Keratinocyte (primary cell): ENCODE results near the gene LRBA. TPM values are rescaled to one million over a fixed set of nuclear protein-coding genes. Genes with fewer than 3 reads are reported as not detected.

Experiments used
- DNase-seq: peaks from one replicate; pipeline ENCODE4 v3.0.0-alpha.2; 2011; ENCODE audit warnings: low read depth, missing footprints, low spot score
- FAIRE-seq: peaks from 2 replicates; lab custom pipeline; 2011; peaks lifted over from hg19 to GRCh38; lab: Jason Lieb, UNC
- H2AFZ ChIP-seq: 2 replicates; pipeline ENCODE4 v1.6.0; 2012; ENCODE audit warnings: low read length, control low read depth, inconsistent platforms; ENCODE audit not compliant: control insufficient read depth
- H3K27ac ChIP-seq: 2 replicates; pipeline ENCODE4 v1.5.1; 2011; ENCODE audit warnings: low read length; ENCODE audit not compliant: control insufficient read depth, insufficient read depth
- H3K27me3 ChIP-seq: 3 replicates; pipeline ENCODE4 v1.6.0; 2011; ENCODE audit warnings: low read length; ENCODE audit not compliant: control insufficient read depth, insufficient read depth; ENCODE audit errors: extremely low read depth
- H3K36me3 ChIP-seq, 2 experiments: 2 replicates in 1 of 2; 3 replicates in 1 of 2; pipeline ENCODE4 v1.5.1; 2011; ENCODE audit warnings: low read length in 2 of 2, mild to moderate bottlenecking in 1 of 2; ENCODE audit not compliant: control insufficient read depth in 2 of 2, insufficient read depth in 2 of 2; ENCODE audit errors: extremely low read depth in 1 of 2
- H3K4me1 ChIP-seq: 3 replicates; pipeline ENCODE4 v1.5.1; 2011; ENCODE audit warnings: low read length; ENCODE audit not compliant: control insufficient read depth, insufficient read depth; ENCODE audit errors: extremely low read depth
- H3K4me2 ChIP-seq: 3 replicates; pipeline ENCODE4 v1.6.0; 2011; ENCODE audit warnings: low read depth, low read length; ENCODE audit not compliant: control insufficient read depth, insufficient read depth; ENCODE audit errors: extremely low read depth
- H3K4me3 ChIP-seq, 3 experiments: fragments of 200-600 bp in 1 of 3; sonication (generic) in 1 of 3; 2 replicates in 2 of 3; 3 replicates in 1 of 3; pipeline ENCODE4 v1.5.1; 2011 to 2016; ENCODE audit warnings: low read length in 3 of 3, mild to moderate bottlenecking in 3 of 3, control low read depth in 2 of 3, inconsistent platforms in 1 of 3, low read depth in 1 of 3, mixed read lengths in 1 of 3, mixed run types in 1 of 3, moderate library complexity in 1 of 3; ENCODE audit not compliant: control insufficient read depth in 2 of 3, insufficient read depth in 2 of 3; ENCODE audit errors: extremely low read depth in 1 of 3
- H3K79me2 ChIP-seq: 2 replicates; pipeline ENCODE4 v1.6.0; 2012; ENCODE audit warnings: low read length; ENCODE audit not compliant: control insufficient read depth, insufficient read depth
- H3K9ac ChIP-seq: 3 replicates; pipeline ENCODE4 v1.6.0; 2011; ENCODE audit warnings: low read length; ENCODE audit not compliant: control insufficient read depth, insufficient read depth; ENCODE audit errors: extremely low read depth
- H3K9me1 ChIP-seq: 3 replicates; pipeline ENCODE4 v1.6.0; 2011; ENCODE audit warnings: low read length; ENCODE audit not compliant: control insufficient read depth, insufficient read depth; ENCODE audit errors: extremely low read depth
- H3K9me3 ChIP-seq: 2 replicates; pipeline ENCODE4 v1.5.1; 2012; ENCODE audit warnings: low read depth, low read length; ENCODE audit not compliant: control insufficient read depth
- H4K20me1 ChIP-seq: 3 replicates; pipeline ENCODE4 v1.6.0; 2011; ENCODE audit warnings: low read length; ENCODE audit not compliant: control insufficient read depth, insufficient read depth; ENCODE audit errors: extremely low read depth
- CTCF ChIP-seq, 3 experiments: IDR thresholded peaks in 1 of 3; conservative IDR thresholded peaks in 1 of 3; optimal IDR thresholded peaks in 1 of 3; 2 replicates in 2 of 3; 3 replicates in 1 of 3; pipeline versions ENCODE3 to v1.5.1; 2011; ENCODE audit warnings: low read length in 3 of 3, mild to moderate bottlenecking in 3 of 3, moderate library complexity in 2 of 3, control low read depth in 1 of 3, inconsistent platforms in 1 of 3; ENCODE audit not compliant: insufficient read depth in 2 of 3; ENCODE audit errors: extremely low read depth in 1 of 3
- EZH2 ChIP-seq: IDR thresholded peaks from one replicate; pipeline ENCODE4 v1.6.1; 2012; ENCODE audit warnings: inconsistent platforms, mild to moderate bottlenecking, low read length, moderate library complexity
- dilution Hi-C: fragments of 300-500 bp; cut with MboI; formaldehyde crosslinking; loops from one replicate; pipeline ENCODE4 v1.7.0; 2020; ENCODE audit warnings: low sequenced_read_pairs; ENCODE audit not compliant: extremely low pct_ligation_motif_present
- polyA plus RNA-seq, 5 experiments: library from polyadenylated mRNA; depleted of rRNA in 3 of 5; stranded (reverse) in 3 of 5; stranded (forward) in 1 of 5; unstranded in 1 of 5; fragments of >200 nt; gene quantifications; 1 replicate in 1 of 5; 2 replicates in 3 of 5; 3 replicates in 1 of 5; pipeline versions ENCODE4 v1.2.1 to v1.2.3, GENCODE V29; 2011 to 2012; ENCODE audit warnings: missing spikeins in 2 of 5, low read depth in 1 of 5, low replicate concordance in 1 of 5

The LRBA gene
- polyA plus RNA-seq, 1 donor (not counting 4 experiments of a cell fraction or from before 2014, with no cell fraction given): 35.6 TPM

GRCh38 chr4:150325872-150326271 is 689.2 kb downstream of the LRBA start:
- H3K4me1 ChIP-seq: no peaks in the 10 kb centered on the region
- dilution Hi-C loops: no loop called here
- no peak overlapping the region for H2AFZ ChIP-seq
- no peaks in the 10 kb centered on the region for H4K20me1 ChIP-seq
- TF ChIP-seq EZH2: no peak
- no peak for TF ChIP-seq CTCF (optimal IDR thresholded peaks at IDR 0.05 in 1 of 3, IDR thresholded peaks at IDR 0.05 in 1 of 3, conservative IDR thresholded peaks at IDR 0.05 in 1 of 3; ENCODE audit: extremely low read depth in 1 of 3, insufficient read depth in 2 of 3, low read length in 3 of 3)
- H3K9ac ChIP-seq: no peak overlapping the region
- no peak overlapping the region for H3K4me3 ChIP-seq
- H3K9me1 ChIP-seq: no peaks in the 10 kb centered on the region
- H3K27me3 ChIP-seq: no peaks in the 10 kb centered on the region
- no peak overlapping the region for H3K27ac ChIP-seq
- H3K36me3 ChIP-seq: no peaks in the 10 kb centered on the region
- no peaks in the 10 kb centered on the region for H3K79me2 ChIP-seq
- DNase-seq (no peak), FAIRE-seq (no peak)
- H3K4me2 ChIP-seq: no peak overlapping the region
- no peaks in the 10 kb centered on the region for H3K9me3 ChIP-seq

GRCh38 chr4:150323406-150324325 is 691.4 kb downstream of the LRBA start:
- H3K9me3 ChIP-seq: no peaks in the 10 kb centered on the region
- TF ChIP-seq CTCF (optimal IDR thresholded peaks at IDR 0.05 in 1 of 3, IDR thresholded peaks at IDR 0.05 in 1 of 3, conservative IDR thresholded peaks at IDR 0.05 in 1 of 3; ENCODE audit: extremely low read depth in 1 of 3, insufficient read depth in 2 of 3, low read length in 3 of 3) (no peak), EZH2 (no peak)
- no peaks in the 10 kb centered on the region for H3K79me2 ChIP-seq
- no peak overlapping the region for H3K27ac ChIP-seq
- H3K9me1 ChIP-seq: no peaks in the 10 kb centered on the region
- H3K27me3 ChIP-seq: no peaks in the 10 kb centered on the region
- no peaks in the 10 kb centered on the region for H3K36me3 ChIP-seq
- dilution Hi-C loops: no loop called here
- H3K9ac ChIP-seq: no peak overlapping the region
- H4K20me1 ChIP-seq: no peaks in the 10 kb centered on the region
- no peak overlapping the region for H3K4me3 ChIP-seq
- DNase-seq: no peak
- no peaks in the 10 kb centered on the region for H3K4me1 ChIP-seq
- no peak for FAIRE-seq
- no peak overlapping the region for H2AFZ ChIP-seq
- H3K4me2 ChIP-seq: no peak overlapping the region
